Dedifferentiated amniotic fluid mesenchymal stem cell (primary cell): Measurements from ENCODE around the gene PCDHGA5.
"Not testable (repeated sequence)": the region's sequence is repeated elsewhere in the genome, so short reads cannot be mapped to it uniquely, and the experiment has no call there.

Source experiments
- DNase-seq: peaks from one replicate; pipeline ENCODE4 v3.0.0-alpha.2; 2016; ENCODE audit errors: extremely low spot score

The PCDHGA5 gene

DNA sequence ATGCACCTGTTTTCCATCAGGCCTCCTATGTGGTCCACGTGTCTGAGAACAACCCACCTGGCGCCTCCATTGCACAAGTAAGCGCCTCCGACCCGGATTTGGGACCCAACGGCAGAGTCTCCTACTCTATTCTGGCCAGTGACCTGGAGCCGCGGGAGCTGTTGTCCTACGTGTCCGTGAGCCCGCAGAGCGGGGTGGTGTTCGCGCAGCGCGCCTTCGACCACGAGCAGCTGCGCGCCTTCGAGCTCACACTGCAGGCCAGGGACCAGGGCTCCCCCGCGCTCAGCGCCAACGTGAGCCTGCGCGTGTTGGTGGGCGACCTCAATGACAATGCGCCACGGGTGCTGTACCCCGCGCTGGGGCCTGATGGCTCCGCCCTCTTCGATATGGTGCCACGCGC, 12.4 kb upstream of the PCDHGA5 start:
- DNase-seq = no peak

DNA sequence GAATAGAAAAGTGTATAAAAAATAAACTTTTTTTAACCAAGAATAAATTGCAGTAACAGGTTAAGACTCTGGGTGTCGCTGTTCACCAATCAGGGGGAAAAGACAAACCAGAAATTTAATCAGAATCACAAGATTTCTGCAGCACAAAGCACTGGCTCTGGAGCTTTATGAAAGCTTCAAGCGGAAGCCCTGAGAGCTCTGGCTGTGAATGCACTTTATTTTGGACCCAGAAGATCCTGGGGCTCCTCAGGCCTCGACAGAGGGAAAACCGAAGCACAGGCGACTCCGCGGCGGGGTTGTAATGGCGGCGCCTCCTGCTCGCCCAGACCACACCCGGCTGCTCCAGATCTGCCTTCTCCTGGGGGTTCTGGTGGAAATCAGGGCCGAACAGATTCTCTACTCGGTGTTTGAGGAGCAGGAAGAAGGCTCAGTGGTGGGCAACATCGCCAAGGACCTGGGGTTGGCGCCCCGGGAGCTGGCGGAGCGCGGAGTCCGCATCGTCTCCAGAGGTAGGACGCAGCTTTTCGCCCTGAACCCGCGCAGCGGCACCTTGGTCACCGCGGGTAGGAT, 9.0 kb upstream of the PCDHGA5 start, which contains the start of gene PCDHGA4:
Gene PCDHGA4 (plus strand): TSS at position 122 of the 570 bp plus-strand sequence. CDS start 87 bp downstream, at position 209.
- no peak for DNase-seq

DNA sequence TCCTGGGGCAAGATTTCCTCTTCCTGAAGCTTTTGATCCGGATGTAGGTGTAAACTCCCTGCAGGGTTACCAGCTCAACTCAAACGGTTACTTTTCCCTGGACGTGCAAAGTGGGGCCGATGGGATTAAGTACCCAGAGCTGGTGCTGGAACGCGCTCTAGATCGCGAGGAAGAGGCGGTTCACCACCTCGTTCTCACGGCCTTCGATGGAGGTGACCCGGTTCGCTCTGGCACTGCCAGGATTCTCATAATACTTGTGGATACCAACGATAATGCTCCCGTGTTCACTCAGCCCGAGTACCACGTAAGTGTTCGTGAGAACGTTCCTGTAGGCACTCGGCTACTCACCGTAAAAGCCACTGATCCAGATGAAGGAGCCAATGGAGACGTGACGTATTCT, 8.3 kb upstream of the PCDHGA5 start:
- DNase-seq = no peak

DNA sequence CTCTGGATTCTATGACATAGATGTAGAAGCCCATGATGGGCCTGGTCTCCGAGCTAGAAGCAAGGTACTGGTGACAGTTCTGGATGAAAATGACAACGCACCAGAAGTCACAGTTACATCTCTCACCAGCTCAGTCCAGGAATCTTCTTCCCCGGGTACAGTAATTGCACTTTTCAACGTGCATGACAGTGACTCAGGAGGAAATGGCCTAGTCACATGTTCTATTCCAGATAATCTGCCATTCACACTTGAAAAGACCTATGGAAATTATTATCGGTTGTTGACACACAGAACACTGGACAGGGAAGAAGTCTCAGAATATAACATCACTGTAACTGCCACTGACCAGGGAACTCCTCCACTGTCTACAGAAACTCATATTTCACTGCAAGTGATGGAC, 7.8 kb upstream of the PCDHGA5 start:
- no peak for DNase-seq

DNA sequence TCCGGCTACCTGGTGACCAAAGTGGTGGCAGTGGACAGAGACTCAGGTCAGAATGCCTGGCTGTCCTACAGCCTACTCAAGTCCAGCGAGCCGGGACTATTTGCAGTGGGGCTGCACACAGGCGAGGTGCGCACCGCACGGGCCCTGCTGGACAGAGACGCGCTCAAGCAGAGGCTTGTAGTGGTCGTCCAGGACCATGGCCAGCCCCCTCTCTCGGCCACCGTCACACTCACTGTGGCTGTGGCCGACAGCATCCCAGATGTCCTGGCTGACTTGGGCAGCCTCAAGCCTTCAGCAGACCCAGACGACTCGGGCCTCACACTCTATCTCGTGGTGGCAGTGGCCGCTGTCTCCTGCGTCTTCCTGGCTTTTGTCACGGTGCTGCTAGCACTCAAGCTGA, 7.0 kb upstream of the PCDHGA5 start:
- no peak for DNase-seq

DNA sequence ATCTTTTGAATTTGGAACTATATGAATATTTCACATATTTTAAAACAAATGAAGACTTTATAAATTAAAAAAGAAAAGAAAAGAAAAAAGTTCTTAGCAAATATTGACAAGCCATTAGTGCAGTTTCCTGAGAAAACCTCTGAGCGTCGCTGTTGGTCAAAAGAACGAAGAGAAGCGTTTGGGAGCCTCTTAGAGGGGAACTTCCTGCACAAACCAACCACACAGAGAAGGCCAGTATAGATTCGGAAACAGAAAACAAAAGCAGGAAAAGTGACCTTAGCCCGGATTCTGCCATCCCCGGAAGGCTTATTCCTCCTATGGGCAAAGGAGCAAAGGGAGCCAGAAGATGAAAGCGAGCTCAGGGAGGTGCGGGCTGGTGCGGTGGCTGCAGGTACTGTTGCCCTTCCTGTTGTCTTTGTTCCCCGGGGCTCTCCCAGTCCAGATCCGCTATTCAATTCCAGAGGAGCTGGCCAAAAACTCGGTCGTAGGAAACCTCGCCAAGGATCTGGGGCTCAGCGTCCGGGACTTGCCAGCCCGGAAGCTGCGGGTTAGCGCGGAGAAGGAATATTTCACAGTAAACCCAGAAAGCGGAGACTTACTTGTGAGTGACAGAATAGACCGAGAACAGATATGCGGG, 4.1 kb upstream of the PCDHGA5 start, which contains the start of gene PCDHGB2:
Gene PCDHGB2 (plus strand): TSS at position 205 of the 637 bp plus-strand sequence. CDS start 142 bp downstream, at position 347.
- DNase-seq = no peak

DNA sequence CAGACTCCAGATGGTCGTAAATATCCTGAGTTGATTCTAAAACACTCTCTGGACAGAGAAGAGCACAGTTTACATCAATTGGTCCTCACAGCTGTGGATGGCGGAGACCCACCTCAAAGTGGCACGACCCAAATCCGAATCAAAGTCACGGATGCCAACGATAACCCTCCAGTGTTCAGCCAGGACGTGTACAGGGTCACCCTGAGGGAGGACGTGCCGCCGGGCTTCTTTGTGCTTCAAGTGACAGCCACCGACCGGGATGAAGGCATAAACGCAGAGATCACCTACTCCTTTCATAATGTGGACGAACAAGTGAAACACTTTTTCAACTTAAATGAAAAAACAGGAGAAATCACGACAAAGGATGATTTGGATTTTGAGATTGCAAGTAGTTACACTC, 3.3 kb upstream of the PCDHGA5 start:
- DNase-seq = no peak

DNA sequence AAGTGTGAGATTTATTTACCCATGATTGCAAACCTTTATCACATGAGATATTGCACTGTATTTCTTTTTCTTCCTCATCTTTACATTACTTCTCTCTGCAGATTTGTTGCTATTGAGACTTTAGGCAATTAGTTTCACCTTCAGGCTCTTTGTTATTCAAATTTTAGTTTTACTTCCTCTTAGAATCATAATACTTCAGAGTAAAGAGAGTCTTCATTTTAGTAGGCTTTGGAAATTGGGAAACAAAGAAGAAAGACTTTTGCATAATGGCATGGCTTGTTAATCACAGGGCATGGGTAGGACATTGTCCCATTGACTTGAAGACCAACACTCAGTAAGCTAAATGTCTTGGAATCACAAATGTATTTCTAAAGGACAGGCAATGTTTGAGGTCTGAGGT, 1.2 kb upstream of the PCDHGA5 start:
- no peak for DNase-seq

DNA sequence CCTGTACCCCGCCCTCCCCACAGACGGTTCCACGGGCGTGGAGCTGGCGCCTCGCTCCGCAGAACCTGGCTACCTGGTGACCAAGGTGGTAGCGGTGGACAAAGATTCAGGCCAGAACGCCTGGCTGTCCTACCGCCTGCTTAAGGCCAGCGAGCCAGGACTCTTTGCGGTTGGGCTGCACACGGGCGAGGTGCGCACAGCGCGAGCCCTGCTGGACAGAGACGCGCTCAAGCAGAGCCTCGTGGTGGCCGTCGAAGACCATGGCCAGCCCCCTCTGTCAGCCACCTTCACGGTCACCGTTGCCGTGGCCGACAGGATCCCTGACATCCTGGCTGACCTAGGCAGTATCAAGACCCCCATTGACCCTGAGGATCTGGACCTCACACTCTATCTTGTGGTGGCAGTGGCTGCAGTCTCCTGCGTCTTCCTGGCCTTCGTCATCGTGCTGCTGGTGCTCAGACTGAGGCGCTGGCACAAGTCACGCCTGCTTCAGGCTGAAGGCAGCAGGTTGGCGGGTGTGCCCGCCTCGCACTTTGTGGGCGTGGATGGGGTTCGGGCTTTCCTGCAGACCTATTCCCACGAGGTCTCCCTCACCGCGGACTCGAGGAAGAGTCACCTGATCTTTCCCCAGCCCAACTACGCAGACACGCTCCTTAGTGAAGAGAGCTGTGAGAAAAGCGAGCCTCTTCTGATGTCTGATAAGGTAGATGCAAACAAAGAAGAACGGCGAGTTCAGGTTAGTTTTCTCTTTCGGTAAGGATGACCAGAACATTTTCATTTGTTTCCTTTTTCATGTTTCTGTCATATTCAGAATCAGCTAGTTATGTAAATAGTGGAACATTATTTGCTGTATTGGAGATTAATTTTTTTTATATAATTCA, 2.3 kb downstream of the PCDHGA5 start:
- DNase-seq = no peak

DNA sequence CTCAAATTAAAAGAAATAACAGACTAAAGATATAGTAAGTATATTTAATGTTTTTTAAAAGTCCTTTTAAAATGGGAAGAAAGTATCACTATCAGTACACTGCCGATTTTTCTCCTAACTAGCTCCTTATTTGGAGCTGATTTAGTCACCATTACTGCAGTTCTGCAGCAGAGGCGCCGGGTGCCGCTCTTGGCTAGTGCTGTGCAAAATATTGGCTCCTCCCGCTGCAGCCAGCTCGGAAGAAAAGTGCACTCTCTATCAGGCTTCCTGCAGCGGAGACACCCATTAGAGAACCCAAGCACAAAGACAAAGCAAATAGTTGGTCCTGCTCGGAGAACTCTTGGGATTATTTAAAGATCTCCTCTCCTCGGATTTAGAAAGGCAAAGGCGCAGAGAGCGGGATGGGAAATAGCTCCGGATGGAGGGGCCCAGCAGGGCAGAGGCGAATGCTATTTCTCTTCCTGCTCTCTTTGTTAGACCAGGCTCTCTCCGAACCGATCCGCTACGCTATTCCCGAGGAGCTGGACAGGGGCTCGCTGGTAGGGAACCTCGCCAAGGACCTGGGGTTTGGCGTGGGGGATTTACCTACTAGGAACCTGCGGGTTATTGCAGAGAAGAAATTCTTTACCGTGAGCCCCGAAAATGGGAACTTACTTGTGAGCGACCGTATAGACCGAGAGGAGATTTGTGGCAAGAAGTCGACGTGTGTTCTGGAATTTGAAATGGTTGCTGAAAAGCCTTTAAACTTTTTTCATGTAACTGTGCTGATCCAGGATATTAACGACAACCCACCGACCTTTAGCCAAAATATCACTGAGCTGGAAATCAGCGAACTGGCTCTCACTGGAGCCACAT, 6.3 kb downstream of the PCDHGA5 start, which contains the start of gene PCDHGB3:
Gene PCDHGB3 (plus strand): TSS at position 249 of the 855 bp plus-strand sequence. CDS start 153 bp downstream, at position 402.
- no peak for DNase-seq

DNA sequence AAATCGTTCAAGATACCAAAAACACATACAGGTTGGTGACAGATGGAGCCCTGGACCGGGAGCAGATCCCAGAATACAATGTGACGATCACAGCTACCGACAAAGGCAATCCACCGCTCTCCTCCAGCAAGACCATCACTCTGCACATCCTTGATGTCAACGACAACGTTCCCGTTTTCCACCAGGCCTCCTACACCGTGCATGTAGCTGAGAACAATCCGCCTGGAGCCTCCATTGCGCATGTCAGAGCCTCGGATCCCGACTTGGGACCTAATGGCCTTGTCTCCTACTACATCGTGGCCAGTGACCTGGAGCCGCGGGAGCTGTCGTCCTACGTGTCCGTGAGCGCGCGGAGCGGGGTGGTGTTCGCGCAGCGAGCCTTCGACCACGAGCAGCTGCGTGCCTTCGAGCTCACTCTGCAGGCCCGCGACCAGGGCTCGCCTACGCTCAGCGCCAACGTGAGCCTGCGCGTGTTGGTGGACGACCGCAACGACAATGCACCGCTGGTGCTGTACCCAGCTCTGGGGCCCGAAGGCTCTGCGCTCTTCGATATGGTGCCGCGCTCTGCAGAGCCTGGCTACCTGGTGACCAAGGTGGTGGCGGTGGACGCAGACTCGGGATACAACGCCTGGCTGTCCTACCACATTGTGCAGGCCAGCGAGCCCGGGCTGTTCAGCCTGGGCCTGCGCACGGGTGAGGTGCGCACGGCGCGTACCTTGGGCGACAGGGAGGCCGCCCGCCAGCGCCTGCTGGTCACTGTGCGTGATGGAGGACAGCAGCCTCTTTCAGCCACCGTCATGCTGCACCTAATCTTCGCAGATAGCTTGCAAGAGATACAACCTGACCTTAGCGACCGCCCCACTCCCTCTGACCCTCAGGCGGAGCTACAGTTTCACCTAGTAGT, 7.9 kb downstream of the PCDHGA5 start:
- no peak for DNase-seq

DNA sequence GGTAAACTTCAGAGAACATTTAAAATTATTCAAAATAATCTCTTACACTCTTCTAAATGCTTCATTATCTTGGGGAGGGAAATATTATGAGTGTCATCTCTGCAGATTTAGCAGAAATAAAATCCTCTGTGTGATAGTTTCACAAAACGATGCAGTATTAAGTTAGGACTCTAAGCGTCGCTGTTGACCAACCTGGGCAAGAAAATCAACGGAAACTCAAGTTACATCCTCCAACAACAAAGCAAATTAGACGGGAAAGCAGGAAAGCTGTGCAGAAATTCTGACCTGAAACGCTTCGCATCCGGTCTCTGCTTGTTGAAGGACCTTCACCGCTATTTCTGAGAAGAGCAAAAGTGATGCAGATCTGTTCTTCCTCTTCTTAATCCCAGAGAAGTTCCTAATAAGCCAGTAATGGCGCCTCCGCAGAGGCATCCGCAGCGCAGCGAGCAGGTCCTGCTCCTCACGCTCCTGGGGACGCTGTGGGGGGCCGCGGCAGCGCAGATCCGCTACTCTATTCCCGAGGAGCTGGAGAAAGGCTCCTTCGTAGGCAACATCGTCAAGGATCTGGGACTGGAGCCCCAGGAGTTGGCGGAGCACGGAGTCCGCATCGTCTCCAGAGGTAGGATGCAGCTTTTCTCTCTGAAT, 9.8 kb downstream of the PCDHGA5 start, which contains the start of gene PCDHGA6:
Gene PCDHGA6 (plus strand): TSS at position 219 of the 645 bp plus-strand sequence. CDS start 193 bp downstream, at position 412.
- peak; percentile 39 for DNase-seq

DNA sequence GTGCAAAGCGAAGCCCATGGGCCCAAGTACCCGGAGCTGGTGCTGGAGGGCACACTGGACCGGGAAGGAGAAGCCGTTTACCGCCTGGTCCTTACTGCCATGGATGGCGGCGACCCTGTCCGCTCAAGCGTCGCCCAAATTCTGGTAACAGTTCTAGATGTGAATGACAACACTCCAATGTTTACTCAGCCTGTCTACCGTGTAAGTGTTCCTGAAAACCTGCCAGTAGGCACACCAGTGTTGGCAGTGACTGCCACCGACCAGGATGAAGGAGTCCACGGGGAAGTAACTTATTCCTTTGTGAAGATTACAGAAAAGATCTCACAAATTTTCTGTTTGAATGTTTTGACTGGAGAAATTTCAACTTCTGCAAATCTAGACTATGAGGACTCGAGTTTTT, 10.7 kb downstream of the PCDHGA5 start:
- DNase-seq = no peak

DNA sequence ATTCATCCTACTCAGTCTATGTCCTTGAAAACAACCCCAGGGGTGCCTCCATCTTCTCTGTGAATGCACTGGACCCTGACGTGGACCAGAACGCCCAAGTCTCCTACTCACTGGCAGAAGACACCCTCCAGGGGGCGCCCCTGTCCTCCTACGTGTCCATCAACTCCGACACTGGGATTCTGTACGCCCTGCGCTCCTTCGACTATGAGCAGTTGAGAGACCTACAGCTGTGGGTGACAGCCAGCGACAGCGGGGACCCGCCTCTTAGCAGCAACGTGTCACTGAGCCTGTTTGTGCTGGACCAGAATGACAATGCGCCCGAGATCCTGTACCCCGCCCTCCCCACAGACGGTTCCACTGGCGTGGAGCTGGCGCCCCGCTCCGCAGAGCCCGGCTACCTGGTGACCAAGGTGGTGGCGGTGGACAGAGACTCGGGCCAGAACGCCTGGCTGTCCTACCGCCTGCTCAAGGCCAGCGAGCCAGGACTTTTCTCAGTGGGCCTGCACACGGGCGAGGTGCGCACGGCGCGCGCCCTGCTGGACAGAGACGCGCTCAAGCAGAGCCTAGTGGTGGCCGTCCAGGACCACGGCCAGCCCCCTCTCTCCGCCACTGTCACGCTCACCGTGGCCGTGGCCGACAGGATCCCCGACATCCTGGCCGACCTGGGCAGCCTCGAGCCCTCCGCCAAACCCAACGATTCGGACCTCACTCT, 11.6 kb downstream of the PCDHGA5 start:
- DNase-seq = not testable (repeated sequence)

DNA sequence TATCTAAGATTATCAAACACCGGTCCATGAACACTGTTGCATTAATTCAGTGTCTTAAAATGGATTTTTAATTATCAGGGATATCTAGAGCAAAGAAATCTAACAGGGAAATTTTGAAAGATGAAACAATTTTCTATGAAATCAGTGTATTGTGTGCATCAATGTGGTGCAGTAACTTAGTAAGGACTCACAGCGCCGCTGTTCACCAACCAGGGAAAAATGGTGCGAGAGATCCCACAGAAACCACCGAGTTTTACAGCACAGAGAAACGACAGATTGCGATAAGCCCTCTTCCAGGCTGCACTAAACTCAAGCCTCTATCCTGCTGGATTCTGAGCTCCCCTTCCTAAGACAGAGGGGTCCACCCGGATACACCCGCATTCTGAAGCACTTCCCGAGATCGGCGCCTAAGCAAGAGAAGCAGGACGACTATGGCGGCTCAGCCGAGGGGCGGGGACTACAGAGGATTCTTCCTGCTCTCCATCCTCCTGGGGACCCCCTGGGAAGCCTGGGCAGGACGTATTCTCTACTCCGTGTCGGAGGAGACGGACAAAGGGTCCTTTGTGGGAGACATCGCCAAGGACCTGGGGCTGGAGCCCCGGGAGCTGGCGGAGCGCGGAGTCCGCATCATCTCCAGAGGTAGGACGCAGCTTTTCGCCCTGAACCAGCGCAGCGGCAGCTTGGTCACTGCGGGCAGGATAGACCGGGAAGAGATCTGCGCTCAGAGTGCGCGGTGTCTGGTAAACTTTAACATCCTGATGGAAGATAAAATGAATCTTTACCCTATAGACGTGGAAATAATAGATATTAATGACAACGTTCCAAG, 18.7 kb downstream of the PCDHGA5 start, which contains the start of gene PCDHGA7:
Gene PCDHGA7 (plus strand): TSS at position 274 of the 826 bp plus-strand sequence. CDS start 158 bp downstream, at position 432.
- DNase-seq = no peak

DNA sequence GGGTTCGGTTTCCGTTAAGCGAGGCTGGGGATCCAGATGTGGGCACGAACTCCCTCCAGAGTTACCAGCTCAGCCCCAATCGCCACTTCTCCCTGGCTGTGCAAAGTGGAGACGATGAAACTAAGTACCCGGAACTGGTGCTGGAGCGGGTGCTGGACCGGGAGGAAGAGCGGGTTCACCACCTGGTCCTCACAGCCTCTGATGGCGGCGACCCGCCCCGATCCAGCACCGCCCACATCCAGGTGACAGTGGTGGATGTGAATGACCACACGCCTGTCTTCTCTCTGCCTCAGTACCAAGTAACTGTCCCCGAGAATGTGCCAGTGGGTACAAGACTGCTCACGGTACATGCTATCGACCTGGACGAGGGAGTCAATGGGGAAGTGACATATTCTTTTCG, 19.4 kb downstream of the PCDHGA5 start:
- DNase-seq = no peak

DNA sequence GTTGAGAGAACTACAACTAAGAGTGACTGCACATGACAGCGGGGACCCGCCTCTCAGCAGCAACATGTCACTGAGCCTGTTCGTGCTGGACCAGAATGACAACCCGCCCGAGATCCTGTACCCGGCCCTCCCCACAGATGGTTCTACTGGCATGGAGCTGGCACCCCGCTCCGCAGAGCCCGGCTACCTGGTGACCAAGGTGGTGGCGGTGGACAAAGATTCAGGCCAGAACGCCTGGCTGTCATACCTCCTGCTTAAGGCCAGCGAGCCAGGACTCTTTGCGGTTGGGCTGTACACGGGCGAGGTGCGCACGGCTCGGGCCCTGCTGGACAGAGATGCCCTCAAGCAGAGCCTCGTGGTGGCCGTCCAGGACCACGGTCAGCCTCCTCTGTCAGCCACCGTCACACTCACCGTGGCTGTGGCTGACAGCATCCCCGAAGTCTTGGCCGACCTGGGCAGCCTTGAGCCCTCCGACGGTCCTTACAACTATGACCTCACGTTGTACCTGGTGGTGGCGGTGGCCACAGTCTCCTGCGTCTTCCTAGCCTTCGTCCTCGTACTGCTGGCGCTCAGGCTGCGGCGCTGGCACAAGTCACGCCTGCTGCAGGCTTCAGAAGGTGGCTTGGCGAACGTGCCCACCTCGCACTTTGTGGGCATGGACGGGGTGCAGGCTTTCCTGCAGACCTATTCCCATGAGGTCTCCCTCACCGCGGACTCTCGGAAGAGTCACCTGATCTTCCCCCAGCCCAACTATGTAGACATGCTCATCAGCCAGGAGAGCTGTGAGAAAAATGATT, 20.7 kb downstream of the PCDHGA5 start:
- DNase-seq = no peak
